ENCODE measurements around the gene BIN1.

Gene BIN1

GRCh38 chr2:127076290-127076689, 30.7 kb downstream of the BIN1 start:
- DNase-seq (ENCODE audit: low read depth in 1 of 2, low spot score in 1 of 2): no peak

GRCh38 chr2:127075821-127076220, 31.1 kb downstream of the BIN1 start:
- no peak for DNase-seq (ENCODE audit: low read depth in 1 of 2, low spot score in 1 of 2)

- no peak for DNase-seq (ENCODE audit: low read depth in 1 of 2, low spot score in 1 of 2)
Observed at GRCh38 chr2:127074936-127075335, 32.0 kb downstream of the BIN1 start.

GRCh38 chr2:127074358-127074757, 32.6 kb downstream of the BIN1 start:
- no peak for DNase-seq (ENCODE audit: low read depth in 1 of 2, low spot score in 1 of 2)

- DNase-seq (ENCODE audit: low read depth in 1 of 2, low spot score in 1 of 2): no peak
Observed at GRCh38 chr2:127072970-127073369, 34.0 kb downstream of the BIN1 start.

- DNase-seq (ENCODE audit: low read depth in 1 of 2, low spot score in 1 of 2): no peak
Observed at GRCh38 chr2:127072396-127072795, 34.6 kb downstream of the BIN1 start.

GRCh38 chr2:127071901-127072328, 35.0 kb downstream of the BIN1 start:
- no peak for DNase-seq (ENCODE audit: low read depth in 1 of 2, low spot score in 1 of 2)

GRCh38 chr2:127070221-127070620, 36.7 kb downstream of the BIN1 start:
- DNase-seq (ENCODE audit: low read depth in 1 of 2, low spot score in 1 of 2): no peak

GRCh38 chr2:127069536-127069935, 37.4 kb downstream of the BIN1 start:
- DNase-seq (ENCODE audit: low read depth in 1 of 2, low spot score in 1 of 2): no peak

GRCh38 chr2:127069003-127069402, 38.0 kb downstream of the BIN1 start:
- no peak for DNase-seq (ENCODE audit: low read depth in 1 of 2, low spot score in 1 of 2)

- DNase-seq (ENCODE audit: low read depth in 1 of 2, low spot score in 1 of 2): no peak
Observed at GRCh38 chr2:127068351-127068741, 38.6 kb downstream of the BIN1 start.

- peak; percentile 33 to 52 for DNase-seq (ENCODE audit: low read depth in 1 of 2, low spot score in 1 of 2)
Observed at GRCh38 chr2:127067620-127068350, 39.2 kb downstream of the BIN1 start.

- DNase-seq (ENCODE audit: low read depth in 1 of 2, low spot score in 1 of 2): no peak
Observed at GRCh38 chr2:127066942-127067341, 40.0 kb downstream of the BIN1 start.

- DNase-seq (ENCODE audit: low read depth in 1 of 2, low spot score in 1 of 2): no peak
Observed at GRCh38 chr2:127065940-127066318, 41.0 kb downstream of the BIN1 start.

- DNase-seq (ENCODE audit: low read depth in 1 of 2, low spot score in 1 of 2): no peak
Observed at GRCh38 chr2:127065299-127065939, 41.5 kb downstream of the BIN1 start.

GRCh38 chr2:127064642-127065250, 42.2 kb downstream of the BIN1 start:
- DNase-seq (ENCODE audit: low read depth in 1 of 2, low spot score in 1 of 2): peak; percentile 22 to 53

GRCh38 chr2:127063701-127064590, 43.0 kb downstream of the BIN1 start:
- no peak for DNase-seq (ENCODE audit: low read depth in 1 of 2, low spot score in 1 of 2)

- DNase-seq (ENCODE audit: low read depth in 1 of 2, low spot score in 1 of 2): no peak
Observed at GRCh38 chr2:127061375-127062273, 45.3 kb downstream of the BIN1 start.

GRCh38 chr2:127060264-127060945, 46.5 kb downstream of the BIN1 start:
- DNase-seq (ENCODE audit: low read depth in 1 of 2, low spot score in 1 of 2): no peak

- no peak for DNase-seq (ENCODE audit: low read depth in 1 of 2, low spot score in 1 of 2)
Observed at GRCh38 chr2:127059559-127059958, 47.4 kb downstream of the BIN1 start.
